HL-60/S4 (cell line): ENCODE data around the gene NKAIN4.
"Not testable (repeated sequence)": the region's sequence is repeated elsewhere in the genome, so short reads cannot be mapped to it uniquely, and the experiment has no call there.

Experiments used
- in situ Hi-C: fragments of 300-500 bp; cut with MboI; formaldehyde crosslinking; loops from 2 replicates; pipeline ENCODE4 v1.14.3; 2022; ENCODE audit warnings: low sequenced_read_pairs

NKAIN4 gene

GRCh38 chr20:63258781-63259180 is 4.5 kb upstream of the NKAIN4 start:
- in situ Hi-C loops, result no loop called here

GRCh38 chr20:63257629-63258028 is 3.4 kb upstream of the NKAIN4 start:
- in situ Hi-C loops, result no loop called here

GRCh38 chr20:63256954-63257353 is 2.7 kb upstream of the NKAIN4 start:
- in situ Hi-C loops, result no loop called here

- in situ Hi-C loops, result no loop called here
These were observed 1.9 kb upstream of the NKAIN4 start for GRCh38 chr20:63255931-63256704.

- in situ Hi-C loops, result no loop called here
These were observed 532 bp upstream of the NKAIN4 start for GRCh38 chr20:63254606-63255384.

GRCh38 chr20:63253438-63254231 is 628 bp downstream of the NKAIN4 start:
- in situ Hi-C loops, result no loop called here

- in situ Hi-C loops, result no loop called here
These were observed 1.2 kb downstream of the NKAIN4 start for GRCh38 chr20:63253065-63253437.

- in situ Hi-C loops, result no loop called here
These were observed 2.0 kb downstream of the NKAIN4 start for GRCh38 chr20:63252284-63252711.

- in situ Hi-C loops, result not testable (repeated sequence)
These were observed 2.9 kb downstream of the NKAIN4 start for GRCh38 chr20:63251350-63251749.

GRCh38 chr20:63249891-63250290 is 4.4 kb downstream of the NKAIN4 start:
- in situ Hi-C loops, result no loop called here

- in situ Hi-C loops, result no loop called here
These were observed 5.2 kb downstream of the NKAIN4 start for GRCh38 chr20:63248835-63249591.

GRCh38 chr20:63247671-63248228 is 6.5 kb downstream of the NKAIN4 start:
- in situ Hi-C loops, result no loop called here

- in situ Hi-C loops, result no loop called here
These were observed 7.6 kb downstream of the NKAIN4 start for GRCh38 chr20:63246490-63247288.

- in situ Hi-C loops, result no loop called here
These were observed 9.8 kb downstream of the NKAIN4 start for GRCh38 chr20:63244468-63244867.

GRCh38 chr20:63243604-63244247 is 10.5 kb downstream of the NKAIN4 start:
- in situ Hi-C loops, result no loop called here

- in situ Hi-C loops, result no loop called here
These were observed 11.5 kb downstream of the NKAIN4 start for GRCh38 chr20:63242736-63243135.

GRCh38 chr20:63241272-63241671 is 13.0 kb downstream of the NKAIN4 start:
- in situ Hi-C loops, result no loop called here

GRCh38 chr20:63240004-63240403 is 14.3 kb downstream of the NKAIN4 start:
- in situ Hi-C loops, result no loop called here

GRCh38 chr20:63239431-63239830 is 14.8 kb downstream of the NKAIN4 start:
- in situ Hi-C loops, result no loop called here
